Endothelial cell of umbilical vein (primary cell): ENCODE results near the gene MAB21L2. TPM values are rescaled to one million over a fixed set of nuclear protein-coding genes. Genes with fewer than 3 reads are reported as not detected.

Source experiments
- BruUV-seq: library from RNA; stranded (reverse); fragments of 400-500 nt; replicated peaks from 2 replicates; lab custom pipeline; 2021; lab: Mats Ljungman, UMichigan
- CTCF ChIA-PET: fragments of 300-600, 350-600 bp; sonication (Branson Sonifier 250); formaldehyde crosslinking; loops from one replicate; lab custom pipeline; 2021; ENCODE audit warnings: antibody characterized with exemption, inconsistent platforms; lab: Charles Lee
- POLR2A ChIA-PET: fragments of 300-600, 350-600 bp; sonication (Branson Sonifier 250); formaldehyde crosslinking; loops from one replicate; lab custom pipeline; 2021; ENCODE audit warnings: antibody characterized with exemption, inconsistent platforms; lab: Charles Lee
- DNase-seq: peaks from one replicate; pipeline ENCODE4 v3.0.0-alpha.2; 2011; ENCODE audit warnings: low read depth, low spot score
- FAIRE-seq: peaks from 2 replicates; lab custom pipeline; 2011; peaks lifted over from hg19 to GRCh38; lab: Jason Lieb, UNC
- H2AFZ ChIP-seq: 2 replicates; pipeline ENCODE4 v1.6.0; 2012; ENCODE audit warnings: low read depth, low read length, control low read depth, inconsistent platforms
- H3K27ac ChIP-seq: 2 replicates; pipeline ENCODE4 v1.5.1; 2011; ENCODE audit warnings: low read depth, mild to moderate bottlenecking, control low read depth, low read length, moderate library complexity; ENCODE audit not compliant: insufficient read depth
- H3K27me3 ChIP-seq, 2 experiments: 2 replicates each; pipeline versions ENCODE4 v1.6.0 to v1.6.1; 2011; ENCODE audit warnings: low read length in 2 of 2, mixed read lengths in 1 of 2; ENCODE audit not compliant: control insufficient read depth in 2 of 2, insufficient read depth in 2 of 2
- H3K36me3 ChIP-seq, 2 experiments: 2 replicates in 1 of 2; 3 replicates in 1 of 2; pipeline ENCODE4 v1.5.1; 2011; ENCODE audit warnings: low read length in 2 of 2, mild to moderate bottlenecking in 1 of 2, moderate library complexity in 1 of 2; ENCODE audit not compliant: control insufficient read depth in 2 of 2, insufficient read depth in 2 of 2; ENCODE audit errors: extremely low read depth in 1 of 2
- H3K4me1 ChIP-seq: 3 replicates; pipeline ENCODE4 v1.5.1; 2011; ENCODE audit warnings: mild to moderate bottlenecking, low read length; ENCODE audit not compliant: control insufficient read depth, insufficient read depth; ENCODE audit errors: extremely low read depth
- H3K4me2 ChIP-seq: 2 replicates; pipeline ENCODE4 v1.6.1; 2011; ENCODE audit warnings: low read length, control low read depth, mixed read lengths; ENCODE audit not compliant: insufficient read depth
- H3K4me3 ChIP-seq, 3 experiments: fragments of 200-600 bp in 1 of 3; sonication (generic), shearing (Covaris generic) in 1 of 3; replicated peaks in 1 of 3; 2 replicates each; pipeline ENCODE4 v1.5.1; 2011 to 2016; ENCODE audit warnings: control low read depth in 3 of 3, low read length in 3 of 3, mild to moderate bottlenecking in 2 of 3, inconsistent platforms in 1 of 3, low read depth in 1 of 3, moderate library complexity in 1 of 3; ENCODE audit not compliant: insufficient read depth in 1 of 3
- H3K79me2 ChIP-seq: 2 replicates; pipeline ENCODE4 v1.6.0; 2012; ENCODE audit warnings: low read length, inconsistent platforms; ENCODE audit not compliant: control insufficient read depth, insufficient read depth
- H3K9ac ChIP-seq: replicated peaks from 2 replicates; pipeline ENCODE3; 2011; ENCODE audit warnings: low read length, control low read depth; ENCODE audit not compliant: insufficient read depth; ENCODE audit errors: extremely low read depth
- H3K9me1 ChIP-seq: replicated peaks from 3 replicates; pipeline ENCODE4 v1.6.0; 2011; ENCODE audit warnings: mild to moderate bottlenecking, low read length; ENCODE audit not compliant: control insufficient read depth, insufficient read depth; ENCODE audit errors: extremely low read depth
- H3K9me3 ChIP-seq: replicated peaks from 2 replicates; pipeline ENCODE4 v1.5.1; 2012; ENCODE audit warnings: low read length, inconsistent platforms; ENCODE audit not compliant: control insufficient read depth, insufficient read depth
- H4K20me1 ChIP-seq: replicated peaks from 2 replicates; pipeline ENCODE3; 2011; ENCODE audit warnings: mild to moderate bottlenecking, low read length; ENCODE audit not compliant: control insufficient read depth, insufficient read depth; ENCODE audit errors: extremely low read depth
- CTCF ChIP-seq, 2 donors: IDR thresholded peaks; 1 replicate in 1 of 2; 2 replicates in 1 of 2; pipeline ENCODE4 v1.5.1; 2011; ENCODE audit warnings: low read length in 2 of 2, mild to moderate bottlenecking in 2 of 2, moderate library complexity in 2 of 2, control low read depth in 1 of 2, inconsistent platforms in 1 of 2, low read depth in 1 of 2; ENCODE audit not compliant: insufficient read depth in 1 of 2; ENCODE audit errors: extremely low read depth in 1 of 2
- GATA2 ChIP-seq: IDR thresholded peaks from 2 replicates; pipeline ENCODE4 v1.7.0; 2011; ENCODE audit warnings: low read depth, mild to moderate bottlenecking, moderate library complexity, mixed read lengths, low read length; ENCODE audit not compliant: insufficient read length, insufficient read depth
- JUN ChIP-seq: IDR thresholded peaks from 2 replicates; pipeline ENCODE4 v1.6.1; 2011; ENCODE audit warnings: borderline replicate concordance, low read depth; ENCODE audit not compliant: insufficient read length, insufficient read depth
- MYC ChIP-seq: IDR thresholded peaks from one replicate; pipeline ENCODE4 v1.6.1; 2011; ENCODE audit warnings: mild to moderate bottlenecking, low read depth, low read length
- POLR2A ChIP-seq: IDR thresholded peaks from 2 replicates; pipeline ENCODE4 v1.6.1; 2012; ENCODE audit warnings: low read depth, mild to moderate bottlenecking, control low read depth, low read length
- POLR2AphosphoS5 ChIP-seq: IDR thresholded peaks from 2 replicates; pipeline ENCODE4 v1.6.1; 2012; ENCODE audit warnings: low read depth, mild to moderate bottlenecking, control low read depth, low read length, moderate library complexity; ENCODE audit not compliant: insufficient read depth
- dilution Hi-C: fragments of 300-500 bp; cut with MboI; formaldehyde crosslinking; loops from one replicate; pipeline ENCODE4 v1.15.0; 2019; ENCODE audit warnings: low sequenced_read_pairs; ENCODE audit not compliant: extremely low pct_ligation_motif_present
- intact Hi-C: fragments of 100-400 bp; cut with micrococcal nuclease; formaldehyde crosslinking; loops from one replicate; pipeline ENCODE4 v1.10.0; 2022
- polyA plus RNA-seq, 4 experiments: library from polyadenylated mRNA; depleted of rRNA in 3 of 4; stranded (reverse) in 3 of 4; unstranded in 1 of 4; fragments of >200 nt; gene quantifications; 2 replicates each; pipeline versions ENCODE4 v1.2.1 to v1.2.3, GENCODE V29; 2011 to 2012; ENCODE audit warnings: missing spikeins in 1 of 4
- total RNA-seq: library from RNA; stranded (reverse); gene quantifications from 2 replicates; pipeline ENCODE4 v1.2.3, GENCODE V29; 2021

The MAB21L2 gene
- total and polyA plus RNA-seq, 2 donors (not counting 3 experiments of a cell fraction or from before 2014, with no cell fraction given), result not detected

- BruUV-seq, result no TSS peak
- H3K36me3 ChIP-seq, result no peaks in the 10 kb centered on the region
- H3K9me3 ChIP-seq, result no peaks in the 10 kb centered on the region
- H4K20me1 ChIP-seq, result no peaks in the 10 kb centered on the region
- no peak overlapping the region for H2AFZ ChIP-seq
- dilution Hi-C loops (no loop called here), intact Hi-C loops (loop anchor here (5.0 kb wide), 1 partner anchor 277 kb away; no protein-coding TSS in a partner anchor)
- CTCF ChIA-PET, result interaction anchor here (1.0 to 1.4 kb wide), 2 partner anchors 10 to 292 kb away, joined by 3 to 4 read pairs; no protein-coding TSS in a partner anchor
- no peaks in the 10 kb centered on the region for H3K27me3 ChIP-seq
- H3K27ac ChIP-seq, result no peak overlapping the region
- no peaks in the 10 kb centered on the region for H3K79me2 ChIP-seq
- FAIRE-seq, result no peak
- DNase-seq, result no peak
- no peaks in the 10 kb centered on the region for H3K4me1 ChIP-seq
- H3K4me2 ChIP-seq, result no peak overlapping the region
- no peak overlapping the region for H3K9ac ChIP-seq
- H3K9me1 ChIP-seq, result no peaks in the 10 kb centered on the region
- no peak for TF ChIP-seq CTCF (IDR thresholded peaks at IDR 0.05; ENCODE audit: extremely low read depth in 1 of 2, insufficient read depth in 1 of 2, low read depth in 1 of 2, low read length in 2 of 2)
- TF ChIP-seq POLR2AphosphoS5, result no peak
- no peak for TF ChIP-seq GATA2
- no peak for TF ChIP-seq MYC
- TF ChIP-seq POLR2A, result no peak
- POLR2A ChIA-PET, result no interaction called here
- H3K4me3 ChIP-seq, result no peak overlapping the region
These were observed 8.7 kb downstream of the MAB21L2 start for GRCh38 chr4:150590631-150591030.

GRCh38 chr4:150591406-150591805 is 9.5 kb downstream of the MAB21L2 start:
- CTCF ChIA-PET, result interaction anchor here (1.0 to 1.4 kb wide), 2 partner anchors 10 to 293 kb away, joined by 3 to 4 read pairs; no protein-coding TSS in a partner anchor
- Histone ChIP-seq H3K9me1 (no peaks in the 10 kb centered on the region), H3K4me3 (no peak overlapping the region), H2AFZ (no peak overlapping the region), H3K4me1 (no peaks in the 10 kb centered on the region), H3K9me3 (no peaks in the 10 kb centered on the region), H3K79me2 (no peaks in the 10 kb centered on the region), H4K20me1 (no peaks in the 10 kb centered on the region), H3K9ac (no peak overlapping the region), H3K36me3 (no peaks in the 10 kb centered on the region), H3K27me3 (no peaks in the 10 kb centered on the region), H3K27ac (no peak overlapping the region), H3K4me2 (no peak overlapping the region)
- TF ChIP-seq JUN, result no peak
- FAIRE-seq, result no peak
- POLR2A ChIA-PET, result no interaction called here
- intact Hi-C loops, result loop anchor here (5.0 kb wide), 1 partner anchor 276 kb away; no protein-coding TSS in a partner anchor
- dilution Hi-C loops, result no loop called here
- BruUV-seq, result no TSS peak
- no peak for DNase-seq
